HG03159 (cell line): ENCODE results near the gene MLNR.

Source experiments
- ATAC-seq: cut with Tn5 transposase; IDR thresholded peaks from one replicate; pipeline ENCODE4 v1.9.1; 2021; ENCODE audit warnings: mild to moderate bottlenecking, moderate library complexity; ENCODE audit not compliant: unreplicated experiment

MLNR gene

DNA sequence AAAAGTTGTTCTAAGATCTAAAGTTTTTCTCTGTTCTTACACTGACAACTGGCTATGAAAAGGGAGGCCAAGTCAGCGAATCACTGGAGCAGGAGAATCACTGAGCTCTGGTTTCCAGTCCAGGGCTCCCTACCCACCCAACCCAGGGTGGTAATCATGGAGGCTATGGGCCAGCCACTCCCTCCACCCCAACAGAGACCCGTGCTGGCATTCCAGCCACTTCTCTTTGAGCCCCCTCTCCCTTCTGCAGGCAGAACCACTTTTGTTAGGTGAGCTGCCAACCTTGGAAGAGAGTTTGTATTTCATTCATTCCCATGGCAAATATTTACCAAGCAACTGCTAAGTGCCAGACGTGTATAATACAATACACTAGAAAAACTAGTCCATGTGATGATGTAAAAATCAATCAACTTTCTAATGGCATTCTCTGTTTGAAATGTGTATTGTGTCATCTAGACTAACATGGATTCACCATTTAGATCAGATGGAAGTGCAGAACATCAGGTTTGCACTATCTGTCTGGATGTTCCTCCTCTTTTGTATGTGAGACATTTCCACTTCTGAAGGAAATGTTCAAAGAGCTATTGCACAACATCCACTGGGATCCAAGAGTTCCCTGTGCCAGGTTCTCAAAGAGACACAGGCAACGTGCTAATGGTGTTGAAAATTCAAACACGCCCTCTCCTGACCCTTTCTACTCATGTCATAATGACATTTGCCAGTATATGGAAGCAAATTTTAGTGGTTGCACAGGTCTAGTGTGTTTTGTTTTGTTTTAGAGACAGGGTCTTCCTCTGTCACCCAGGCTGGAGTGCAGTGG, 5.3 kb downstream of the MLNR start:
- ATAC-seq = no peak

GRCh38 chr13:49226613-49227012, 6.5 kb downstream of the MLNR start:
- ATAC-seq = no peak

DNA sequence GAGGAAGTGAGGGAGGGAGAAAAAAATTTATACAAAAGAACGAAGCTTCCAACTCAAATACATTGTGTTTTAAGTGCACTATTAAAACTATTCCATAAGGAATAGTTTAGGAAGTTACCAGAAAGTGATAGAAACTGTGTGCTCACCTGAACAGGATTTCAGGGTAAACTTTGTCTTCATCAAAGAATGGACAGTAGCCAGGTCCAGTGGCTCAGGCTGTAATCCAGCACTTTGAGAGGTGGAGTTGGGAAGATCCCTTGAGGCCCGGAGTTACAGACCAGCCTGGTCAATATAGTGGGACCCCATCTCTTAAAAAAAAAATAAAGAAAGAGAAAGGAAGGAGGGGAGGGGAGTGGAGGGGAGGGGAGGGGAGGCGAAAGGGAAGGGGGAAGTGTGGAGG, 14.6 kb downstream of the MLNR start:
- no peak for ATAC-seq

GRCh38 chr13:49235856-49236431, 15.8 kb downstream of the MLNR start:
- no peak for ATAC-seq

DNA sequence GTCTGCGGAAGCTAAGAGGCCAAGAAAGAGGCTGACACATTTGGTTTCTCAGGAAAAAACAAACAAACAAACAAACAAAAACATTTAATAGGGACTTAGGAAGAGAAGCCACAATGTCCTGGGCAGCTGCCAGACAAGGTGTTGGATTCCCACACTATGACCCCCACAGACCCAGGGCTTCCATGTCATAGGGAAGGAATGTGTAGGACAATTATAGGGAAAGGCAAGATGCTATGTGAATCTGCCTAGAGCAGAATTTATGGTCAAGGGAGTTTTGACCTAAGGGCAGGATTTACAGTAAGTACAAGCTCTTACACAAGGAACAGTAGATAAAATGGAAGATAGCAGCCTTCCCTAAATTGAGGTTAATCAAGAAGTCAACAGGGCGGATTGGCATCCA, 18.5 kb downstream of the MLNR start:
- ATAC-seq = no peak

DNA sequence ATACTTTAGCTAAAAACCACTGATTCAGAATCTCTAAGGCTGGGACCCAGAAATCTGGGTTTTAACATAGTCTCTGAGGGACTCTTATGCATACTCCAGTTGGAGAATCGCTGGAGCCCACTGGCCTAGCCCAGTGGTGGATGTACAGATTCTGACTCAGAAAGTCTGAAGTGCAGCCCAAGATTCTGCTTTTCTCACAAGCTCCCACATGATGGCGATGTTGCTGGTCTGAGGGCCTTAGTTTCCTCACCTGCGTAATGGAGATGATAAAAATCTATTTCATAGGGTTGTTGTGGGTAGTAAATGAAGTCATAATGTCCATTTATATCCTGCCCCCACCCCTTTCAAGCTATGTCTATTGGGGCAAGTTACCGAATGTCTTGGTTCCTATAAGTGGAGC, 19.9 kb downstream of the MLNR start:
- ATAC-seq = no peak

- ATAC-seq = no peak
Measured at GRCh38 chr13:49241296-49241695, 21.2 kb downstream of the MLNR start.

DNA sequence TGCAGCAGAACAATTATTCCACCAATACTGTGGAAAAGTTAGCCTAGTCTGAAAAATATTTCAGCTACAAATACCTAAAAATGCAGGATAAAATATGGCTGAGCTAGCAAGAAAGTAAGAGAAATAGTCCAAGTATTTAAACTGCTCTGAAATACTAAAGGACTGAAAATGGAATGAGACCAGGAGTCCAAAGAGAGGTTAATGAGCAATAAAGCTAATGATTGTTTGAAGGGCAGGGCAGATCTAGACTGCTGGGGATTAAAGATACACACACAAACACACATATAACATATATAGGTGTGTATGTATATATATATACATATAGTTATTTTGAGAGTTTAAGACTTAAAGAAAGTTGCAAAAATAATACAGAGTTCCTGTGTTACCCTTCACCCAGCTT, 25.0 kb downstream of the MLNR start:
- ATAC-seq = no peak

GRCh38 chr13:49246850-49247642, 26.9 kb downstream of the MLNR start:
- peak; percentile 29 for ATAC-seq

- peak; percentile 98 for ATAC-seq
Measured at GRCh38 chr13:49247643-49248621, 27.8 kb downstream of the MLNR start, which contains the start of gene CDADC1. Gene CDADC1, plus strand, starts transcription at chr13:49247925. Its CDS starts 113 bp downstream, at chr13:49248038.

GRCh38 chr13:49248622-49249002, 28.5 kb downstream of the MLNR start:
- ATAC-seq = no peak

- no peak for ATAC-seq
Measured at GRCh38 chr13:49251326-49251725, 31.2 kb downstream of the MLNR start.

DNA sequence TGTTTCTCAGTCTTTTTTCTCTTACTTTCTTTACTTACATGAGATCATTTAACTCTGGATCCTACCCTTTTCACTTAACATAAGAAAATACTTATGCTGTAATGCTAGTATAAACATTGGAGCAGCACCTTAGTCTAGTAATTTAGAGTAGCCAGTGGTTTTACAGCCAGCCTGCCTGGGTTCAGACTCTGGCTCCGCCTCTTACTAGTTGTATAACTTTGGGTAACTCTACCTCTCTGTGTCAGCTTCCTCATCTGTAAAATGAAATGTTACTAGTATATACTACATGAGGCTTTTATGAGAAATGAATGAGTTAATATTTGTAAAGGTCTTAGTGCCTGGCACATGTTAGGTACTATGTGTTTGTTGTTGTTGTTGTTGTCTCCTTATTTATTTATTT, 33.2 kb downstream of the MLNR start:
- ATAC-seq = no peak

GRCh38 chr13:49254007-49254406, 33.9 kb downstream of the MLNR start:
- ATAC-seq = no peak

GRCh38 chr13:49256841-49257240, 36.7 kb downstream of the MLNR start:
- no peak for ATAC-seq

DNA sequence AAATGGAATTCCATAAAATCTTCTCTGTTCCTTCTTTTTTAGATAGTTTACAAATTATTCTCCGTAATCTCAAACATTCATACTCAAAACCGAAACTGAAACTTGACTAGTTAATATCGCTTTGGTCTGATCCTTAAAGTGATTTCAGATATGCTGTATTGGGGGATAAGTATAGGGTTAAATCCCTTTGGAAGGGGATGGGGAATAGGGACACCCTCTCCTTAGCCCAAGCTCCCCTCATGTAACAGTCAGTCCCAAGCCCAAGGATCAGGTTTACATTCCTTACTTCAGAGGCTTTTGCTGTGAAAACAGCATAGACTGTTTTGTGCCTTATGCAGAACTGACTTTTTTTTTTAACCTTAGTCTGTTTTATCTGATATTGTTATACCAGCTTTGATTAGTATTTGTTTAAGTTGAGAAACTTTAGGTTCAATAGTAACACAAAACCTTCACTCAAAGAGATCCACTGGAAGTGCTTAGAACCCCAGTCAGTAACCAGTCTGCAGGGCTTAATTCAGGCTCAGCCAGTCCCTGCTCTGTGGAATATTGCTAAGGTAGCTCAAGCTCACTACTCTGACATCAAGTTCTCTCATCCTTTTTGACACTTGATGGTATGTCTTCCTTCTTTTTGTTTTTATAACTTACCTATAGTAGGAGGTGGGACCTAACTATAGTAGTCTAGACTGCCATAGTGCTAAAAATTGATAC, 38.1 kb downstream of the MLNR start:
- ATAC-seq = no peak

DNA sequence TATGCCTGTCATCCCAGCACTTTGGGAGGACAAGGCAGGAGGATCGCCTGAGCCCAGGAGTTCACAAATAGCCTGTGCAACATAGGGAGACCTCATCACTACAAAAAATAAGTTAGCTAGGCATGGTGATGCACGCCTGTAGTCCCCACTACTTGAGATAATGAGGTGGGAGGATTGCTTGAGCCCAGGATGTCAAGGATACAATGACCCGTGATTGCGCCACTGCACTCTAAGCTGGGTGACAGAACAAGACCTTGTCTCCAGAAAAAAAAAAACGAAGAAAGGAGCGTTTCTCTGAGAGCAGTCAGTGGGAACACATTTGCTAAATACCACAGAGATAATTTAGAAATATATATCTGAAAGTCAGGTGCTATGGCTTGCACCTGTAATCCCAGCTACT, 39.4 kb downstream of the MLNR start:
- no peak for ATAC-seq

- ATAC-seq = no peak
Measured at GRCh38 chr13:49262634-49263033, 42.5 kb downstream of the MLNR start.

- no peak for ATAC-seq
Measured at GRCh38 chr13:49265822-49266221, 45.7 kb downstream of the MLNR start.

DNA sequence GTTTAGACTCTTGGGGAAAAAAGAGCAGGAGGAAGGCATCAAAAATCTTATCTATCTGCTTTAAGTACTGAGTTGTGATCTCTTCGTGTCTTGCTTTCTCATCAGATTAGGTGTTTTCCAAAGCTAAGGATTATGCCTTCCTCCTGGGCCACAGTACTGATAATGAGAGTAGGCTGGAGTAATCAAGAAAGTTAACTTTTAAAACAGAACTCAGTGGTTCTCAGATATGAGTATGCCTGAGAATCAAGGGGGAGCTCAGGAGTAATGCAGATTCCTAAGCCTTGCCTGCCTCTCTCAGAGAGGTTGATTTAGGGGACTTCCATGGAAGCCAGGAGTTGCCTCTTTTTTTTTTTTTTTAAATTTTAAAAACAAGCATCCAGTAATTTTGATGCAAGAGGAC, 51.1 kb downstream of the MLNR start:
- ATAC-seq = no peak
